PFSK-1 (cell line): ENCODE measurements around the gene GTF2H2.

Experiments
- POLR2AphosphoS5 ChIP-seq: IDR thresholded peaks from 2 replicates; pipeline ENCODE4 v1.6.1; 2012; ENCODE audit warnings: low read depth, mild to moderate bottlenecking, control low read depth, low read length, moderate library complexity
- TF ChIP-seq, protein P1 (sequence below), 2 experiments: IDR thresholded peaks; 2 replicates each; pipeline versions ENCODE4 v1.6.1 to v1.8.0; 2011 to 2012; ENCODE audit warnings: low read depth in 2 of 2, low read length in 2 of 2, control low read depth in 1 of 2, inconsistent platforms in 1 of 2, mild to moderate bottlenecking in 1 of 2, moderate library complexity in 1 of 2; ENCODE audit not compliant: insufficient read depth in 1 of 2

DNA sequence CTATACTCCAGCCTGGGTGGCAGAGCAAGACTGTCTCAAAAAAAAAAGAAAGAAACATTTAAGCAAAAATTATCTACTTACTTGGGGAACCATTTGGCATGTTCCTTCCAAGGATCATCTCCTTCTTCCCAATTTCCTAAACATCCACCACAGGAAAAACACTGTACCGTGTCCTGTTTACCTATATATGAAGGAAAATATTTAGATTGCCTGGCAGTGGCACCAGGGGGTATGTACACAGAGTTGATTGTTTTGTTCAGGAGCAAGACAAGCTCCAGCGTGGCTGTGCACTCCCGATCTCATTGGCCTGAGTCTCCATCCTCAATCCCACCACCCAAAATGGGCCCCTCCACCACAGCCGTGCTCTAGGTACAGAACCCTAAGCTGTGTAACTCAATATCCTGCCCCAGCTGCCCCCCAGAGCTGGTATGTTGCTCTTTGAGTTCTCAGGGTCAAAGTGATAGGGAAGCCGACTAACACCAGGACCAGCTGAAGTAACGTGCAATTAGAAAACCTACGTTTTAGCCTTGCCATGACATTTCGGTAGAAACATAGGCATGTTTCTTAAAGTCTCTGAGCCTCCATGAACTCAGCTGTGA lies 56.2 kb downstream of the GTF2H2 start:
- TF ChIP-seq, protein P1, sequence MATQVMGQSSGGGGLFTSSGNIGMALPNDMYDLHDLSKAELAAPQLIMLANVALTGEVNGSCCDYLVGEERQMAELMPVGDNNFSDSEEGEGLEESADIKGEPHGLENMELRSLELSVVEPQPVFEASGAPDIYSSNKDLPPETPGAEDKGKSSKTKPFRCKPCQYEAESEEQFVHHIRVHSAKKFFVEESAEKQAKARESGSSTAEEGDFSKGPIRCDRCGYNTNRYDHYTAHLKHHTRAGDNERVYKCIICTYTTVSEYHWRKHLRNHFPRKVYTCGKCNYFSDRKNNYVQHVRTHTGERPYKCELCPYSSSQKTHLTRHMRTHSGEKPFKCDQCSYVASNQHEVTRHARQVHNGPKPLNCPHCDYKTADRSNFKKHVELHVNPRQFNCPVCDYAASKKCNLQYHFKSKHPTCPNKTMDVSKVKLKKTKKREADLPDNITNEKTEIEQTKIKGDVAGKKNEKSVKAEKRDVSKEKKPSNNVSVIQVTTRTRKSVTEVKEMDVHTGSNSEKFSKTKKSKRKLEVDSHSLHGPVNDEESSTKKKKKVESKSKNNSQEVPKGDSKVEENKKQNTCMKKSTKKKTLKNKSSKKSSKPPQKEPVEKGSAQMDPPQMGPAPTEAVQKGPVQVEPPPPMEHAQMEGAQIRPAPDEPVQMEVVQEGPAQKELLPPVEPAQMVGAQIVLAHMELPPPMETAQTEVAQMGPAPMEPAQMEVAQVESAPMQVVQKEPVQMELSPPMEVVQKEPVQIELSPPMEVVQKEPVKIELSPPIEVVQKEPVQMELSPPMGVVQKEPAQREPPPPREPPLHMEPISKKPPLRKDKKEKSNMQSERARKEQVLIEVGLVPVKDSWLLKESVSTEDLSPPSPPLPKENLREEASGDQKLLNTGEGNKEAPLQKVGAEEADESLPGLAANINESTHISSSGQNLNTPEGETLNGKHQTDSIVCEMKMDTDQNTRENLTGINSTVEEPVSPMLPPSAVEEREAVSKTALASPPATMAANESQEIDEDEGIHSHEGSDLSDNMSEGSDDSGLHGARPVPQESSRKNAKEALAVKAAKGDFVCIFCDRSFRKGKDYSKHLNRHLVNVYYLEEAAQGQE (IDR thresholded peaks at IDR 0.05; ENCODE audit: insufficient read depth in 1 of 2, low read depth in 2 of 2, low read length in 2 of 2), result no peak
- no peak for TF ChIP-seq POLR2AphosphoS5
